Hematopoietic multipotent progenitor cell treated with erythropoietin and hydrocortisone succinate and interleukin-3 and kit ligand, for 8 days (in vitro differentiated cells): ENCODE results near the gene TMEM169.

Experiments
- DNase-seq: peaks from one replicate; pipeline ENCODE4 v3.0.0-alpha.2; 2015

TMEM169 gene

DNA sequence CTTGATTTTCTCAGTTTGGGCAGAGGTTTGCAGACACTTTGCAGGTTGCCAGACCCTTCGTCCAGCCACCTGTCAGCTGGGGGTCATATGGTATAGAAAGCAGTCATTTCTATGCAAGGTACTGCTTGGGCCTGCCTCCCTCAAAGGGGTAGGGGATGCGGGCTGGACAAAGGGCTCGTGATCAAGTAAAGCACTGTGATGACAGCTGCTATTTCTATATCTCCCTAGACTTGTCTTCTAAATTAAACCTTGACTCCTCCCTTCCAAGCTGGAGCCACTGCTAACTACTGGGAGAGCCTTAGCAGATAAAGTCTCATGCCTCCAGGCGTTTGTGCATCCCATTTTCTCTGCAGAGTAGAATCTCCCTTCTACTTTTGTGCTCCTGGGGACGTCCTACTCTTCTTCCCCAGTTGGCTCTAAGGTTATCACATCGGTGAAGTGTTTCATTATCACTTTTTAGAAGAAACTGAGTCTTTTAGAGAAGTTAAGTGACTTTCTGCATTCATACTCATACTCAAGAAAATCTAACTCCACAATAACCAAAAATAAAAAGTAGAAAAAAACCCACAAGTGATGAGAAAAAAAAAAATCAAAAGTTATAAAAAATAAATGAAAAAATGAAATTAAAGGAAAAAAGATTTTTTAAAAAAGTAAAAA, 26.7 kb downstream of the TMEM169 start:
- peak; percentile 62 for DNase-seq

DNA sequence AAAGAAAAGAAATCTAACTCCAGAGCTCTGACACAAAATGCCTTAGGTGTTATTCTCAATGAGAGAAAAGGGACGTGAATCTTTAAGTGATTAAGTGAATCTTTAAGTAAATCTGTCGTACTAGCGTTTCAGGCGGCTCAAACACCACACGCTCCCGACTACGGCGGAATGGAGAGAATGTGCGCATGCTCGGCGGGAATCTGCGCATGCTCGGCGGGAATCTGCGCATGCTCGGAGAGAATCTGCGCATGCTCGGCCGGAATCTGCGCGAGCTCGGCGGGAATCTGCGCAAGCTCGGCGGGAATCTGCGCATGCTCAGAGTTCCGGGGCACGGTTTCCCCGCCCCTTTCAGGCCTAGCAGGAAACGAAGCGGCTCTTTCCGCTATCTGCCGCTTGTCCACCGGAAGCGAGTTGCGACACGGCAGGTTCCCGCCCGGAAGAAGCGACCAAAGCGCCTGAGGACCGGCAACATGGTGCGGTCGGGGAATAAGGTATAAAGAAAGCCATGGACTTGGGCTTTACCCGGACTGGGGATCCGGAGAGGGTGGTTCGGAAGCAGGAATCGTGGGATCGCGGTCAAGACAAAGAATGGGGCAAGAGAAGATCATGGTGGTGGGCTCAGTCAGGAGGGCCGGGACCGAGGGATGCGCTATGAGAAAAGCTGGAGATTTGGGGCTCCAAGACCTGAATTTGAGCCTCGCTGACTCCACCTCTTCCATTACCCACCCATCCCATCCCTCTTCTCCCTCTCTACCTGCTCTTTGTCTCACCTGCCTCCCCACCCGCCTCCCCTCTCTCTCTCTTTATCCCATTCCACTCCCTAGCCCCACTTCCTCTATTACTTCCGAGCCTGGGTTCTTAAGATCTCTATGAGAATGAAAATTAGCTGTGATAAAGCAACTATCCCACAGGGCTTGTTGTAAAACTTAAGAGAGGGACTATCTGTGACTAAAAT, 27.5 kb downstream of the TMEM169 start, which contains the start of gene XRCC5:
Gene XRCC5 (plus strand): TSS at position 382 of the 955 bp plus-strand sequence. CDS start 89 bp downstream, at position 471.
- DNase-seq, result peak; percentile 97

DNA sequence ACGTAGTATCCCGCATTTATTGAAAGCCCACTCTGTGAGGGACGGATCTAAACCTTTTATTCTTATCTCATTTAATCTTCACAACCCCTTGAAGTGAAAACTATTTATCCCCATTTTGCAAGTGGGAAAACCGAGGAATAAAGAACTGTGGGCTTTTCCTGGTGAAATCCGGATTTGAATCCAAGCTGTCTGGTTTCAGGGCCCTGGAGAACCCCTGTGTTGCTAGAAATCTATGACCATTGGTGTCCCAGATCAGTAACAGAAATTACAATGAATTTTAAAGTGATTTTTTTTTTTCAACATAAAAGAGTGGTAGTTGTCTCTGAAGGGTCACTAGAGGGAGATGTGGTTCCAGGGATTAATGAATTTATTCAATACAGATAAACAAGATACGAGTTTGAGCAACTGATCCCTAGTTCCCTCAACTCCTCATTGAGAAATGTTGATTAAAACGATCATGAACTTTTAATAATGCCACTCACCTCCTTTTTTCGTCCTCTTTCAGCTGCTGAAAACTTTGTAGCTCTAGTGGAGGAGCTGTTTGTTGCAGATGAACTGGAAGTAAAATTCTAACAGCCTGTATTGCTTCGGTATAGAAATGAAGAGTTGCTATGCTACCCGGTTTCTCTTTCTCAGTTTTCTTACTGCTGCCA, 28.4 kb downstream of the TMEM169 start:
- peak; percentile 74 for DNase-seq

DNA sequence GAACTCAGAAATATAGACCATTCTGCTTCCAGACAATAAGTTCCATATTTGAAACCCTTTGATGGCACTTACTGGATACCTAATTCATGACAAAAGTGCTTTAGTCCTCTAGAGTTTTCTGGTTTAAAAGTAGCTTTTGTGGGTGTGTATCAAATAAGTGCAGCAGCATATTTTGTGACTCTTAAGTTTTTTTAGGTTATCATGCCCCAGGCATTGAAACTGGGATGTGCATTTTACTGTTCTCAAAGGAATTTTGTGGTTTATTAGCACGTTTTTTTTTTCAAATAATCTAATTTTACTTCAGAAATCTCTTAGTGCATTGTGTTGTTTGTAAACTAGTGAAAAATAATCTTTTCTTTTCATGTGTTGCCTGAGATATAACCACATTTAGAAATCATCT, 28.9 kb downstream of the TMEM169 start:
- DNase-seq, result no peak

DNA sequence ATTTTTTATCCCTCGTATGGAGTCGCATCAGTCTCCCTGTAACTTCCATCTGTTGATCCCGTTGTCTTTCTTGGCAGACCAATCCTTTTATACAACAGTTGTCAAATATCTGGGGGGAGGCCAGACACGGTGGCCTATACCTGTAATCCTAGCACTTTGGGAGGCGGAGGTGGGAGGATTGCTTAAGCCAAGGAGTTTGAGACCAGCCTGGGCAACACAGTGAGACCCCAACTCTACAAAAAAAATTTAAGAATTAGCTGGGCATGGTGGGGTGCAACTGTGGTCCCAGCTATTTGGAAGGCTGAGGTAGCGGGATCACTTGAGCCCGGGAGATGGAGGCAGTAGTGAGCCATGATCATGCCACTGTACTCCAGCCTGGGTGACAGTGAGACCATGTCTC, 29.4 kb downstream of the TMEM169 start:
- DNase-seq, result no peak

DNA sequence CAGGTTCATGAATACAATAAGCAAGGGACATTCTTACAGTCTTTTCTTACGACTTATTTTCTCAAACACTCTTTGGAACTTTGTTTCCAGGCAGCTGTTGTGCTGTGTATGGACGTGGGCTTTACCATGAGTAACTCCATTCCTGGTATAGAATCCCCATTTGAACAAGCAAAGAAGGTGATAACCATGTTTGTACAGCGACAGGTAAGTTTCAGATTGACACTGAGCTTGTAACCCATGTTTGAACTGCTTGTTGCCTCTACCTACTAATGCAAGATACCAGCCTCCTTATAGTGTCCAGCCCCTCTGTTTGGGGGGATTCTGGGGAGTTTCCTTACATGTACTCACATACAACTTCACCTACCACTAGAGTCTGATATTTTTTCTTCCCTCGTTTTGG, 31.2 kb downstream of the TMEM169 start:
- DNase-seq, result no peak

DNA sequence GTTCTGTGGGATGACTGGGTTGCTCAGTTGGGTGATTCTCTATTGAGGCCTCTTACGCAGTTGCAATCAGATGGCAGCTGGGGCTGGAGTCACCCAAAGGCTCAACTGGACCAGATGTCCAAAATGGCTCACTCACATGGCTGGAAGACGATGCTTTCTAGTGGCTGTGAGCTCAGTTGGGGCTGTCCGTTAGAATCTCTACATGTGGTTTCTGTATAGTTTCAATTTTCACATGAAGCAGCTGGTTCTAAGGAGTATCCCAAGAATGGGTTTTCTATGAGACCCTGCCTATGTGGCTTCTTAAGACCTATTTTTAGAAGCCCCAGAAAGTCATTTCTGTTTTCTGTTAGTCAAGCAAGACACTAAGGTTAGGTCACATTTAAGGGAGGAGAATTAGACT, 31.9 kb downstream of the TMEM169 start:
- no peak for DNase-seq

DNA sequence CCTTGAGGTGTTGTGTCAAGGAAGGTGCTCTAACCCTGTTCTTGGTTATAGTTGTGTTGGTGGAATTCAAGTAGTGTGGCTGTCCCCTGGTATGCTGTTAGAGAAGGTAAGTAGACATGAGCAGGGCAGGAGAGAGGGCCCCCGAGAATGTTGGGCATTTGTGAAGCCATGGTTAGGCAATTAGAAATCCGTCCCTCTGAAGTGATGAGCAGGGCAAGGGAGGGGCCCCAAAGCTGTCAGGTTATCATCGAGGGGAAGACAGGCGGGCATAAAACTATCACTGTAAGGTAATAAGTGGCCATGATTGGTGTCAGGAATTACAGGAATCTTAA, 32.6 kb downstream of the TMEM169 start:
- no peak for DNase-seq

DNA sequence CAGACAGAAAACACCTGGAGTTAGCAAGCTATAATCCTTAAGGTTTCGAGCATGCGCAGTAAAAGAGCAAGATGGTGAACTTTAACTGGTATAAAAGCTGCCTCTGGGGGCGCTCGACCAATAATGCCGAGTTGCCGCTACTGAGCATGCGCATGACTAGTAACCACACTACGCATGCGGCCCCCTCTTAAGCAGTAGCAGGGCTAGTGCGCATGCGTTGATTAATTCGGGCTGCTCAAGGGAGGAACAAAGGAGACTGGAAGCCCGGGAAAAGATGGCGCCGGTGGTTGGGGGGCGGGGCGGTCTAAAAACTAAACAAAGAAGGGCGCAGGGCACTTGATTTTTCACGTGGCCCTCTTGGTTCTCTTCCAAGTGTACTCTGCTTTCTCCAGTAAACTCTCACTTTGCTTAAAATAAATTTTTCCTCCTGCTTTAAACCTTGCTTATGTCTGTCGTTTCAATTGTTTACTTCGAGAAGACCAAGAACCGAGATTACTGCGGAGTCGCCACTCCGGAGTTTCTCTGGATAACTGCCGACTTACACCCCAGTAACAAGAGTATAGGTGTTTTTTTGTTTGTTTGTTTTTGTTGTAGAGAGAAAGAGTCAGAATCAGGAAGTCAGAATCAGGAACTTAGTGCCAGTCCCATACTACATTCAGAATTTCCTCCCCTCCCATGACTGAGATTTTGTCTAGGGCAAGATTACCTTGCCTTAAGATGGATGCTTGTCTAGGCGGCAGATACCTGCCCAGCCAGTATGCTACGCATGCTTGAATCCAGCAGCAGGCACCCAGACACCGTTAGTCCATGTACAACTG, 33.2 kb downstream of the TMEM169 start:
- DNase-seq, result peak; percentile 99

DNA sequence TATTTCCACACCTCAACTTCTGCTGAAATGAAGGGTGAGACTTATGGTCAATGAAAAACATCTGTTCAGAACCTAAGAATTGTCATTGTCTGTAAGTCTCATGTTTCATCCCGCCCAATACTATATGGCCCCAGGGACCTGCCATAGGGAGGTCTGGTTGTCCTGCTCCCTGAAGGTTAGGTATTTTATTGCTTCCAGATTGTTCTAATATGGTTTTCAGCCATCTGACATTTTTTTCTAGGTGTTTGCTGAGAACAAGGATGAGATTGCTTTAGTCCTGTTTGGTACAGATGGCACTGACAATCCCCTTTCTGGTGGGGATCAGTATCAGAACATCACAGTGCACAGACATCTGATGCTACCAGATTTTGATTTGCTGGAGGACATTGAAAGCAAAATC, 34.7 kb downstream of the TMEM169 start:
- DNase-seq, result no peak

DNA sequence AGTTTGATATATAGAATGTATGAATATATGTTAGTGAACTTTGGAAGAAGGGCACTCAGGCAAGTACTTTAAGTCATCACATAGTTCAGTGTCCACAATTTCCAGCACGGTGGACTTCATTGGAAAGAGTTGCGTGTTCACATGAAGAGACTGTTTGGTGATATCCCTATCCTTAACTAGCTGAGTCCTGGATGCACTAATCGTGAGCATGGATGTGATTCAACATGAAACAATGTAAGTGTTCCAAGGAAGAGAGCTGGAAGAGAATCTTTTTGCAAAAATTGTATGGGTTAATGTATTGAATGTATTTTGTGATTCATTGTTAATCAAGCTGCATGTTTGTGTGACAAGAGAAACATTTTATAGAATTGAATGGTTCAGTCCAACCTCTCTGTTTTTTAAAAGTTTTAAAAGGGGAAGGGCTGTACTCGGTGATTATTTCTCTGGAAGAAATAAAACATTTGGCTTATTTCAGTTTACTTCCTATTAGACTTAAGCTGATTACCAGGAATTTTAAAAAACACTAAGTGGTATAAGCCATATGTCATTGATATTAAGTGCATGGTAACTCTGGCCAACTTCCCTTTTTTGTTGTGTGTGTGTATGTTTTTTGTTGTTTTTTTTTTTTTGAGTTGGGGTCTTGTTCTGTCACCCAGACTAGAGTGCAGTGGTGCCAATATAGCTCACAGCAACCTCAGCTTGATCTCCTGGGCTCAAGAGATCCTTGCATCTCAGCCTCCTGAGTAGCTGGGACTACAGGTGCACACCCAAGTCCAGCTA, 36.0 kb downstream of the TMEM169 start:
- DNase-seq, result no peak

DNA sequence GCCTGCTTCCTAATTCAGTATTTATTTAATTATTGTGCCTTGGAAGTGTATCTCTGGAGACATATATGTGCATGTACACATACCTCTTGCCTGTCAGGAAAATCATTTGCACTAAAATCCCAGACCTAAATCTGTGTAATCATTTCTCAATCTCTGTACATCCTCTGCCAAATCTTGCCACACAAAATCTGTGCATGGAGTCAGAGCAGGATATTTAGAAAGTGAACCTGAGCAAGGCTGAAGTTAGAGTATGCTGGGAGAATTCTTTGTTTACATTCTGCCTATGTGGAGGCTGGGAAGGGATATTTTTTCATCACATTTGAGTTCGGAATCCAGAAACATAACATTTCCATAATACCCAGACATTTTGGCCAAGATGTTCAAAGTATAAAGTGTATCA, 36.8 kb downstream of the TMEM169 start:
- DNase-seq, result no peak

DNA sequence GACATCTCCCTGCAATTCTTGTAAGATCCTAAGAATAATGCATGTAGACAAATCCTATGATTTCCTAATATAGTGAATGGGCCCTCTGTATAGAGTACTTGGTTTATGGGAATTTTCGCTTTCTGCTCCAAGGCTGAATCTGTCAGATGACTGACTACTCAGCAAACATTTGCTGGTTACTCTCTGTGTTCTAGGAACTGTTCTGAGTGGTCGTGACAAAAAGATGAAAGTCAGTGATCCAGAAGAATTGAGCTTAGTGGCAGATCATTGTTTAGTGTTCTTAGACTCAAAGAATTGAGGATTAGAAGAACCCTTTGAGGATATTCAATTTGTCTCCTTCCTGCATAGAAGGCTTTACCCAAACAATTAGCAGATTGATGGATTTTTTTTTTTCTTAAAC, 37.4 kb downstream of the TMEM169 start:
- DNase-seq, result no peak

DNA sequence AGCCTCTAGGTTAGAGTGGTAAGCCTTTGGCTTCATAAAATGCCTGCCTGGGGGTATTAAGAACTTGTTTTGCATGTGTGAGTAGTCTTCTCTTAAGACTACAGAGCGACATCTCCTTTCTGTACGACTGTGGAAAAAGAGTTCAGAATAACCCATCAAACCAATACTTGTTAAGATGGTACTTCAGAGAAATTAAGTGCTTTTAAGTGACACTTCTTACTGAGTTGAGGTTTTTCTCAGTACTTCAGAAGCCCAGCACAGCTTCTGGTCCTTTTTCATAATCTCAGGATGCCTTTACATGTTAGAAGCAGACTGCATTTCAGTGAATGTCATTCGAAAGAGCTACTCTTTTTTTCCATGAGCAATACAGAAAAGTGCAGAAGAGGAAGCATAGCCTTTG, 38.3 kb downstream of the TMEM169 start:
- DNase-seq, result no peak

DNA sequence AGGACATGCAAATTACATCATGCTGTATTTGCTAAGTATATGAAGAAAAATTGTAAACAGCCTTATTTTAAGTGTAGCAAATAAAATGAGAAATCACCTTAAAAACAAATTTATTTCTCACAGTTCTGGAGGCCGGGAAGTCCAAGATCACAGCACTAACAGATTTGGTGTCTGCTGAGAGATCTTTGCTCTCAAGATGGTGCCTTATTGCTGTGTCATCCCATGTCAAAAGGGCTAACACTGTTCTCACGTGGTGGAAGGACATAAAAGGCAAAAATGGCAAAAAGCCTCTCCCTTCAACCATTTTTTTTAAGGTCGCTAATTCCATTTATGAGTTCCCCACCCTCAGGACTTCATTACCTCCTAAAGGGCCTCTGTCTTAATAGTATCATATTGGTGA, 39.5 kb downstream of the TMEM169 start:
- no peak for DNase-seq

DNA sequence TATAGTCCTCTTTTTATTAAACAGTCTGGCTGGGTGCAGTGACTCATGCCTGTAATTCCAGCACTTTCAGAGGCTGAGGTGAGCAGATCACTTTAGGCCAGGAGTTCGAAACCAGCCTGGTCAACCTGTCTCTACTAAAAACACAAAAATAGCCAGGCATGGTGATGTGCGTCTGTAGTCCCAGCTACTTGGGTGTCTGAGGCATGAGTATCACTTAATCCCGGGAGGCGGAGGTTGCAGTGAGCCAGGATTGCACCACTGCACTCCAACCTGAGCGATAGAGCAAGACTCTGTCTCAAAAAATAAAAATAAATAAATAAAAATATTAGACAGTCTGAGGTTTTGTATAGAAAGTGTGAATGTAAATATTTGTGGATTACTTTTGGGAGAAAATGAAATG, 45.2 kb downstream of the TMEM169 start:
- DNase-seq, result no peak

DNA sequence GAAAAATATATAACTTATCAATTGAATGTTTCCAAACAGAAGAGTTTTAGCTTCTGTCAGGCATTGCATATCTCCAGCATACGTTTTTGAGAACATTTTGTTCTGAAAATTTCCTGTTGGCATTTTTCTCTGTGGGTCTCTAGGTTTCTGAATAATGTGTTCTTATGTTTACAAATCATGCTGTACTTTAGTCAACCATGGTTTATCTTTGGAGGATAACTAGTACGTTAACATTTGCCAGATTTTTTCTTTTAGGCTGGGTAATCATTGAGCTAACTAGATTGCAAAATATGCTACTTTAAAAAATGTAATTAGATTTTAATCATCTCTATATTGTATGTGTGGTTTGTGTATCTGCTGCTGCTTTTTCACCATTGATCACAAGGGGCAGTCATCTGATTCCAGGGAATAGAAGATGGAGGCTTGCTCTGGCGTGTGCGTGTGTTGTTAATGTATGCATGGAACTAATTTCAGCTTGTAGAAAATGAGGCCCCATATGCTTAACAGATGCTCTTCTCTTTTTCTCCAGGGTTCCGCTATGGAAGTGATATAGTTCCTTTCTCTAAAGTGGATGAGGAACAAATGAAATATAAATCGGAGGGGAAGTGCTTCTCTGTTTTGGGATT, 48.7 kb downstream of the TMEM169 start:
- DNase-seq, result no peak

DNA sequence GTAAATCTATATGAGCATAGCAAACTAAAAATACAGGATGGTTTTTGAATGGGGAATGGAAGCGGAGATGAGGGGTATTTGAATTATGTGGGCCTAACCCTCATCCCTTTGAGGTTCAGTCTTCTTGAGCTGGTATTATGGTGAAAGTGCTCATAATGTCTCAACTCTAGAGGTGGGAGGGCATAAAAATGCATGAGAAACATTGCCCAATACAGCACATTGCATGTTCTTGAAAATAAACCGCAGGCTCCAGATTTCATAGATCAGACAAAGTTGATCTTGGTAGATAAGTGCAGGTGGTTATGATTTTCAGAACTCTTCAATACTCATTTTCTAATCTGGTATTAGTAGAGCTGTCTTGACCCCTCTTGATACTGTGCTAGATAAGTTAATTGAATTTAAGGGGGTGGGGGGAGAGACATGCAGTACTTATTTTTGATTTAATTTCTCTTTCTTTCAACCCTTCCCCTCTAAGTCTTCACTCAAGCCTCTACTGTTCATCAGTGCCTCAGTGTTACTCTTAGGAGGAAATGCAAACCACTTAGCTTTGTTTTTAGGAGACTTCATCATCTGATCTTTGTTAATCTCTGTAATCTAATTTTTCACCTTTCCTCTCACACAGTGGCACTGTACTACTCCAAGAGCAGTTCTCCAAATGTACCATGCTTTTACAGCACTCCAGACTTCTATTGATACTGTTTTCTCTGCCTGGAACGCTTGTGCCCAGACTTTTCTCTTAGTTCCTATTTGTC, 49.6 kb downstream of the TMEM169 start:
- no peak for DNase-seq

DNA sequence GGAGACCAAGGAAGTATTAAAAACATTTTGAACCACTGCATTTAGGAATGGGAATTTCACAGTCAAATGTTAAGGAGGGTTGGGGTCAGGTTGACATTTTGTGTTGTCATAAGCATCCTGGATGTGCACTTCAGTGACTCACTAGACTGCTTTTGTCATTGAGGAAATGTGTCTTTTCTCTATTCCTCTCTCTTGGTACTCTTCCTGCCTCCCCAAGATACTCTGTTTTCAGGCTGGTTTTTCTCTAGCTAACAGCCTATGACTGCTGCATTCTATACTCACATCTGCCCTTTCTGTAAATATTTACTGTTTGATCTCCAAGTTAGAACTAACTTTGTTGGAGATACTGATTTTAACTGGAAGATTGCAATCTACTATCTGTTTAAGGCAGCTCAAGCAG, 50.9 kb downstream of the TMEM169 start:
- DNase-seq, result no peak

DNA sequence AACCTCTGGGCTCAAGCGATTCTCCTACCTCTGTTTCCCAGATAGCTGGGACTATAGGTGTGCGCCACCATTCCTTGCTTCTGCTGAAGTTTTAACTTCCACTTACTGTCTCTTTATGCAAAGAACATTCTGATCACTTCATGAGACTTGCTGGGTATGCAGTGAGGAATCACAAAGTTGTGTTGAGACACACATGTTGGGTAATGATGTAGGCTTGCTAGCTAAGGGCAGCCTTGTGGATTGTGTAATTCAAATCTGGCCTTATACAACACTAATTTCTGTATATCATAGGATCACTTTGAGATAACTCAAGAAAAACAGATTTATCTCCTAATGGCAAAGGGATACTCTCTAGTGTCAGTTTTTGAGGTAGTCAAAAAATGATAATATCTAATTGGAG, 51.7 kb downstream of the TMEM169 start:
- no peak for DNase-seq
